Activated CD8-positive, alpha-beta memory T cell treated with anti-CD3 and anti-CD28 coated beads, Interleukin-2, amount 50 U/mL, for 1 hour (primary cell): ENCODE results near the gene KLF17.
"Not testable (repeated sequence)": the region's sequence is repeated elsewhere in the genome, so short reads cannot be mapped to it uniquely, and the experiment has no call there.

ENCODE experiments used
- DNase-seq: peaks from one replicate; pipeline ENCODE4 v3.0.0-alpha.2; 2020; ENCODE audit errors: extremely low read depth

KLF17 gene

DNA sequence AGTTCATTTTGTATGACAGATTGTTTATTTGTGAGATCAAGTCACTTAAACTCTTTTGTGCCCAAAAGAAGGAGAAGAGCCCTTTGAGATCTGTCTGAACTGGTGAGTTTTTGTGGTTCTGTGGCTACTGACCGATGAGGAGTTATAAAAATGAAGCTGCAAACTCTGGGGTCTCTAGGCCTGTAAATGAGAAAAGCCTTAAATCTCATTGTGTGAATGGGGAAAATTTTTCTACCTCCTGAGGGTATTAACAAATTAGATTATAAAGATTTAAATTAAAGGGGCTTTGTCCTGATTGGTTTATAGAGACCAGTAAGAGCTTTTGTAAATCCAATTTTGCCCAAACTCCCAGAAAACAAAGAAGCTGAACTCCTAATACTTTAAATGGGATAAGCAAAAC, 9.7 kb upstream of the KLF17 start:
- no peak for DNase-seq

DNA sequence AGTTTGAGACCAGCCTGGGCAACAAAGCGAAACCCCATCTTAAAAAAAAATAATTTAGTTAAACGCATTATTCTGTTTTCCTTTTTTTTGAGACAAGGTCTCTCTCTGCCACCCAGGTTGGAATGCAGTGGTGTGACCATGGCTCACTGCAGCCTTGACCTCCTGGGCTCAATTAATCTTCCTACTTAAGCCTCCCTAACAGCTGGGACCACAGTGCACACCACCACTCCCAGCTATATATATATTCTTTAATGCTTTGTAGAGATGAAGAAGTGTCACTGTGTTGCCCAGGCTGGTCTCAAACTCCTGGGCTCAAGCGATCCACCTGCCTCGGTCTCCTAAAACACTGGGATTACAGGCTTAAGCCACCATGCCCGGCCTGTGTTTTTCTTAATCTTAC, 7.7 kb upstream of the KLF17 start:
- DNase-seq, result no peak

DNA sequence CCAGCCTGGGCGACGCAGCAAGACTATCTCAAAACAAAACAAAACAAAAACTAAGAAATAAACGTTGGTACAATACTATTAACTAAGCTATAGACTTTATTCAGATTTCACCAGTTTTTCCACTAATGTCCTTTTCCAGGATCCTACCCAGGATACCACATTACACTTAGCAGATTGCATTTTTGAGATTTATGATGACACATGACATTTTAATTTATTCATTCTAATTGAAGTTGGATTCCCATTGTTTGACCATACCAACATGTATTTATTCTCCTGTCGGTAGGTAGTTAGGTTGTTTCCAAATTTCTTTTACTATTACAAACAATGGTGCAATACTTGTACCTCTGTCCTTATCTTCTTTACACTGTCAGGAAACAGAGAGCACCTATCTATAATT, 6.8 kb upstream of the KLF17 start:
- DNase-seq, result no peak

DNA sequence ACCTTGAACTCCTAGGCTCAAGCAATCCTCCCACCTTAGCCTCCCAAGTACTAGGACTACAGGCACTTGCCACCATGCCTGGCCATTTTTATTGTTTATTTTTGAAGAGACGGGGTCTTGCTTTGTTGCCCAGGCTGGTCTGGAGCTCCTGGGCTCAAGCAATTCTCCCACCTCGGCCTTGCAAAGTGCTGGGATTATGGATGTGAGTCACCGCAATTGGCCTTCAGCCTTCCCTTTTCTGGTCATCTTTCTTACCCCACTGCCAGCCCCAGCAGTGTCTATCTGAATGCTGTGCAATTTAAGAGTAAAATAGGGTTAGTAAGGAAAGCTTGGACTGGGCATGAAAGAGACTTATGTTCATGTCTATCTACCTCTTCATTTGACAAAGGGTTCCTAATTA, 6.1 kb upstream of the KLF17 start:
- no peak for DNase-seq

DNA sequence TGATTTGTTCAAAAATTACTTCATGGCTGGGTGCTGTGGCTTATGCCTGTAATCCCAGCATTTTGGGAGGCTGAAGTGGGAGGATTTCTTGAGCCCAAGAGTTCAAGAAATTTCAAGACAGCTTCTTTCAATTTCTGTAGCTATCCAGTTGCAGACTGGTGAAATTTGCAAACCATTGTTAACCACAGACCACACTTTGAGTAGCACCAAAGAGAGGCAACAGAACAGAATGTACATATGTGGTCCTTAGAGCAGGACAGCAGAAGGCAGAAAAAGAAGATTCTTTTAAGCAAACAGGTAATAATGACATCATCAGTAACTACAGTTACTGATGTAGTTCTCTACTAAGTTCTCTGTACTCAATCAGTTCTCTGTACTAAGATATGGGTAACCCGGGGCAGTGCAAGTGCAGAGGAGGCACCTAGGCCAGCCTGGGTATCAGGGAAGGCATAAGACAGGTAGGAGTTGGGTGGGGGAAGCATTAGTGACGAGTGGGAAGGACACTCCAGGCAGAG, 5.5 kb upstream of the KLF17 start:
- DNase-seq, result no peak

DNA sequence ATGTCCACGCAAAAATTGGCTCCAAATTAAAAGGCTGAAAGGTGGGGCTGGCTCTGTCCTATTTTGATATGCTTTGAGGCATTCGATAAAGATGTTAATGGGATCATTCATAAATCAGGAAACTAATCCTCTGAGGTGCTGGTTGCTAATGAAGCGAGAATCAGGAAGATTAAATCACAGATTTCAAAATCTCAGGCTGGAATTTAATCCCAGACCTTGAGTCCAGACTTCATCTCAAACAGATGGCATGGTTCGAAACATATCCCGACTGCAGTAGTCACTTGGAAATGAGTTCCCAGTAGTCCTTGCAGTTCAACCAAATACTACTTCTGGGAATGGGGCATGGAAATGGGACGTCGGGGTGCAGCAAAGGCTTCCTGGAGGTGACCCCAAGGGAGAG, 4.5 kb upstream of the KLF17 start:
- no peak for DNase-seq

DNA sequence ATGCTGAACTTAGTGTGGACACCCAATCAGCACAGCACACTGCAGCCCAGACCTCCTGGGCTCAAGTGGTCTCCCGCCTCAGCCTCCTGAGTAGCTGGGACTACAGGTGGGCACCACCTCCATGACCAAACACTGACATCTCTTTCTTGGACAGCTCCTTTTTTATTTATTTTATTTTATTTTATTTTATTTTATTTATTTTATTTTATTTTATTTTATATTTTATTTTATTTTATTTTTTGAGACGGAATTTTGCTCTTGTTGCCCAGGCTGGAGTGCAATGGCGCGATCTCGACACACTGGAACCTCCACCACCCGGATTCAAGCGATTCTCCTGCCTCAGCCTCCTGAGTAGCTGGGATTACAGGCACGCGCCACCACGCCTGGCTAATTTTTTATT, 1.3 kb upstream of the KLF17 start:
- DNase-seq, result not testable (repeated sequence)

DNA sequence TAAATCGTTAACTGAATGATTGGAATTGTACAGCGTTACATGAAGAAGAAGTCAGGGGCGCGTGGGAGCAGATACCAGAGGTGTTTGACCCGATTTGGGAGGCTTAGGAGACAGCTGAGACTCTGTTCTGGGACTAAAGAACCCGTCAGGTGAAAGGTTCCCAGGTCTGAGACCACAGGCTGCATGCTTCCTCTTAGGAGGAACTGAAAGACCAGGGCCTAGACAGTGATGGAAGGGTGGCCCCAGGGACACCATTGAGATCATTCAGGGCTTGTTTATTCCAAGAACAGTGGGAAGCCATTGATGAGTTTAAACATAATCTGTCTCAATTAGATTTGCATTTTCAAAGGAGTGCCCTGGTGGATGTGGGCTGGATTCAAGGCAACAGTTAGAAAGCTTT, 904 bp downstream of the KLF17 start:
- no peak for DNase-seq

DNA sequence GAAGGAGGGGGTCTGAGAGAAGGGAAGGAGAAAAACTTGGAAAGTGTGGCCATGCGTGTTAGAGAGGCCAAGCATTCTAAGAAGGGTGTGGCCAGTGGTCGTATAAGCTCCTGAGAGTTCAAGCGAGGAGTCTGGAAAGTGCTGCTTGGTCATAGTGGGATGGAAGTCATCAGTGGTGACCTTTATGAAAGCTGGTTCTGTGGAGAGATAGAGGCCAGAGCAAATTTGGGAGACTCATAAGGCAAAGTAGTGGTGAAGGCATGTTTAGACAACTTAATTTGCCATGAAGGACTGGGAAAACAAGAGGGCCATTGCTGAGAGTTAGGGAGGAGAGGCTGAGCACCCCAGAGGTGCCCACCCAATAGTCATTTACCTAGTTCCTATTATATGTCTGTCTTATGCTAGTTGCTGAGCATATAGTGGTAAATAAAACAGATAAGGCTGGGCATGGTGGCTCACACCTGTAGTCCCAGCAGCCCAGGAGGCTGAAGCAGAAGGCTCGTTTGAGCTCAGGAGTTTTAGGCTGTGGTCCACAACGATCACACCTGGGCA, 1.9 kb downstream of the KLF17 start:
- DNase-seq, result no peak

DNA sequence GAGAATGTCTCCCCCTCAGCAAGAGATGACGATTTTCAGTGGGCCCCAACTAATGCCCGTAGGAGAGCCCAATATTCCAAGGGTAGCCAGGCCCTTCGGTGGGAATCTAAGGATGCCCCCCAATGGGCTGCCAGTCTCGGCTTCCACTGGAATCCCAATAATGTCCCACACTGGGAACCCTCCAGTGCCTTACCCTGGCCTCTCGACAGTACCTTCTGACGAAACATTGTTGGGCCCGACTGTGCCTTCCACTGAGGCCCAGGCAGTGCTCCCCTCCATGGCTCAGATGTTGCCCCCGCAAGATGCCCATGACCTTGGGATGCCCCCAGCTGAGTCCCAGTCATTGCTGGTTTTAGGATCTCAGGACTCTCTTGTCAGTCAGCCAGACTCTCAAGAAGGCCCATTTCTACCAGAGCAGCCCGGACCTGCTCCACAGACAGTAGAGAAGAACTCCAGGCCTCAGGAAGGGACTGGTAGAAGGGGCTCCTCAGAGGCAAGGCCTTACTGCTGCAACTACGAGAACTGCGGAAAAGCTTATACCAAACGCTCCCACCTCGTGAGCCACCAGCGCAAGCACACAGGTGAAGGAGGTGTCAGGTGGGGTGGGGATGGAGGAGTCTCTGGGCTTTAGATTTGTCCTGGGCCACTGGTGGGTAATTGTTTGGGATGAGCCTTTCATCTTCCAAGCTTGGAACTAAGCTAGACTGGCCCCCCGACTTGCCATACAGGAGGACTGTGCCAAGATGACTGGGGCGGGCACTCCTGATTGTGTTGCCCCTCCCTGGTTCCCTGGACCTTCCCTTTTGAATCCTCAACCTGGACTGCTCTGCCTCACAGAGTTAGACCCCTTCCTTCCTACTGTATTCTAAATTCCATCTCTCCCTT, 11.2 kb downstream of the KLF17 start:
- no peak for DNase-seq

DNA sequence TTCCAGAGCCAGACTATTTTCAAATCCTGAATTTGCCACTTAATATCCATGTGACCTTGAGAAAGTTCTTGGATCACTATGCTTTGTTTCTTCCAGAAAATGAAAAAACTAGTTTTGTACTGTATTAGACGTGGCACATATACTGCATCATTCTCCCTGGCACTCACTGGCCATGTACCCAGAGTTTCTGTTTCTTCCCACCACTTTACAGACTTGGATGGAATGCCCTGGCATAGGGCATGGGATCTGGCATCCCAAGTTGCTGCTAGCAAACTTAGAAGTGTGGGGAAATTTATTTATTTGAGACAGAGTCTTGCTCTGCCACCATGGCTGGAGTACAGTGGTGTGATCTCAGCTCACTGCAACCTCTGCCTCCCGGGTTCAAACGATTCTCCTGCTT, 12.8 kb downstream of the KLF17 start:
- DNase-seq, result no peak

DNA sequence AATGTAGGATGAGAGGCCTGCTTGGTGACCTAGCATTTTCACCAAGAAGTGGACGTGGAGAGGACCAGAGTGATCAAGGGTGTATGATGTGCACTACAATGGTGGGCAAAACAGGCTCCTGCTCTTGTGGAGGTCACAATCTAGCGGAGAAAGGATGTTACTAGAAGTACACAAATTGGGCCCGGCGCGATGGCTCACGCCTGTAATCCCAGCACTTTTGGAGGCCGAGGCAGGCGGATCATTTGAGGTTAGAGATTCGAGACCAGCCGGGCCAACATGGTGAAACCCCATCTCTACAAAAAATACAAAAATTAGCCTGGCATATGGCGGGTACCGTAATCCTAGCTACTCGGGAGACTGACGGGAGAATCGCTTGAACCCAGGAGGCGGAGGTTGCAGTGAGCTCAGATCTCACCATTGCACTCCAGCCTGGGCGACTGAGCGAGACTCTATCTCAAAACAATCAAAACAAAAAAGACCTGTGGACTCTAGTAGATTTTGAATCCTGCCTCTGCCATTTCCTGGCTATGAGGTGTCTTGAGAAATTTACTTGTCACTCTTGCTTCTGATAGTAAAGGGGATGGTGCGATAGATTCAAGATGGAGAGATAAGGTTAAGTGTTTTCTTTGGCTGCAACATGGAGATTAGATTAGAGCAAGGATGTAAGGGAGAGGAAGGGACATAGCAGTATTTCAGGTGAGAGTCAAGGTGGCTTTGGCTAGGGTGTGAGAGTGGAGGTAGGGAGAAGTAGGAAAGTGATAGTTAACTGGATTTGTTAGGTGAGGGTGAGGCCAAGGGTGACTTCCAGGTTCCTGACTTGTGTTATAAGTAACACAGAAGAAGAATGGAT, 15.7 kb downstream of the KLF17 start:
- DNase-seq, result no peak

DNA sequence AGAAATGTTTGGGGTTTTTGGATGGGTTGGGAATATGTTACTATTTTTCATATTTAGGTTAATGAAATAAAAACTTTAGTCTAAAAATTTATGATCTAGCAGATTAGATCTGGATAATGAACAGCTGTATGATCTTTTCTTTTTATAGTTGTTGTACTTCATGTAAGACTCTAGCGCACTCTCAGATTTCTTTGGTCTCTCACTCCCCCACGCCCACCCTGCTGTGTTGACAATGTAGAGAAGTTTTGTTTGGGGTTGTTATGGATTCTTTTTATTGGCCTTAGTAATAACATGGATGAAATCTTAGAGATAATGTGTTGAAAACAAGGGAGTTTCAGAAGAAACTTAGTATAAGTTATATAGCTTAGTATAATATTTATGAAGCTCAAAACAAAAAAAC, 17.3 kb downstream of the KLF17 start:
- DNase-seq, result no peak

DNA sequence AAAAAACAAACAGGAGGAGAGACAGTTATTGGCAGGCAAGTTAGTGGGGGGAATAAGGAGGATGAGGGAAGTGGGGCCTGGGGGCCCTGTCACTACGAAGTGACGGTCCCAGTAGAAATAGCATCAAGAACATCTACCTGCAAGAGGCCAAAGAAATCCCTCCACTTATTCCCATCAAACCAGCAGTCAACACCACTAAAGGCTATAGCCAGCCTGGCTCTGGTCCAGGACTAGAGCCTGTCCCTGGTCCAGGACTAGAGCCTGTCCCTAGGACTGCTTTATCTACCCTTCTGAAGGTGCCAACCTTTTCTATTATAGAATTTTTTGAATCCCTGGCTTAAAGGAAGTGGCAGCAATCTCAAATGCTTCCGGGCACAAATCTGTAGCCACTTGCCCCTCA, 19.6 kb downstream of the KLF17 start:
- DNase-seq, result no peak

DNA sequence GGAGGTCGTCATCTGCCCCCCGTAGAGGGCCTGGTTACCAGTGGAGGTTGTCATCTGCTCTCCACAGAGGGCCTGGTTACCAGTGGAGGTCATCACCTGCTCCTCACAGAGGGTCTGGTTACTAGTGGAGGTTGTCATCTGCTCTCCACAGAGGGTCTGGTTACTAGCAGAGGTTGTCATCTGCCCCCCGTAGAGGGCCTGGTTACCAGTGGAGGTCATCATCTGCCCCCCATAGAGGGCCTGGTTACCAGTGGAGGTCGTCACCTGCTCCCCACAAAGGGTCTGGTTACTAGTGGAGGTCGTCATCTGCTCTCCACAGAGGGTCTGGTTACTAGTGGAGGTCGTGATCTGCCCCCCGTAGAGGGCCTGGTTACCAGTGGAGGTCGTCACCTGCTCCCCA, 20.9 kb downstream of the KLF17 start:
- not testable (repeated sequence) for DNase-seq

DNA sequence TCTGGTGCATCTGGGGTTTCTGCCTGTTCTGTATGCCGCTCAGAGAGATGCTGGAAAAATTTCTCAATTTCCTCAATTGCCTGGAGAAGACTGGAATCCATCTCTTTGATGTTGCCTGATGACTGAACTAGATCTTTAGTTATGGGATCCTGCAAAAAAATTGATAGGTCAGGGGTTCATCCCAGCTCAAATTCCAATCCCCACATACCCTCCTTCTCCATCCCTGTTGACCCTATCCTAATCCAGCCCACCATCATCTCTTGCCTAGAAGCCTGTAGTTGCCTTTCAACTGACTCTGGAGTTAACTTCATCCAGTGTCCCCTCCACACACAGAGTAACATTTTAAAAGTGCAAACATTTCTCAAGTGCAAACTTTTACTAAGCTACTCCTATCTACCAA, 22.9 kb downstream of the KLF17 start, which contains the start of gene KLF18:
Gene KLF18 (minus strand): TSS at position 101 of the 400 bp plus-strand sequence. CDS start 0 bp downstream, at position 101.
- DNase-seq, result no peak

DNA sequence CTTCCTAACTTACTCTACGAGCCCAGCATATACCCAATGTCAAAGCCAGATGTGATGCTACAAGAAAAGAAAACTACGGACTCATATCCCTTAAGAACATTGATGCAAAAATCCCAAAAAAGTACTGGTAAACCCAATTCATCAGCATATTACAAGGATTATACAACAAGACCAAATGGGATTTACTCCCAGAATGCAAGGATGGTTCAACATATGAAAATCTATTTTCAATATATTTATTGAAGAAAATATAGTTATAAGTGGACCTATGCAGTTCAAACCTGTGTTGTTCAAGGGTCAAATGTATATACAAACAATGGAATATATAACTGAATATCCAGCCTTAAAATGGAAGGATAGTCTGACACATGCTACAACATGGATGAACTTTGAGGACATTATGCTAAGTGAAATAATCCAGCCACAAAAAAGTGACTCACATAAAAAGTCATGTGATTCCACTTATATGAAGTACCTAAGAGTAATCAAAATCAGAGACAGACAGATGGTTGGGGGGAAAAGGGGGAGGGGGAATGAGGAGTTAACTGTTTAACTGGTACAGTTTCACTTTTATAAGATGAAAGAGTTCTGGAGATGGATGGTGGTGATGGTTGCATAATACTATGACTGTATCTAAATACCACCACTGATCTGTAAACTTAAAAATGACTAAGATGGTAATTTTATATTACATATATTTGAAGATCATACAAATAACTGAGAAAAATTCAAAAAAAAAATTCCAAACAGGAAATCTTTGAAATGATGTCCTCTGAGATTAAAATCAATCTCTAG, 26.5 kb downstream of the KLF17 start:
- no peak for DNase-seq

DNA sequence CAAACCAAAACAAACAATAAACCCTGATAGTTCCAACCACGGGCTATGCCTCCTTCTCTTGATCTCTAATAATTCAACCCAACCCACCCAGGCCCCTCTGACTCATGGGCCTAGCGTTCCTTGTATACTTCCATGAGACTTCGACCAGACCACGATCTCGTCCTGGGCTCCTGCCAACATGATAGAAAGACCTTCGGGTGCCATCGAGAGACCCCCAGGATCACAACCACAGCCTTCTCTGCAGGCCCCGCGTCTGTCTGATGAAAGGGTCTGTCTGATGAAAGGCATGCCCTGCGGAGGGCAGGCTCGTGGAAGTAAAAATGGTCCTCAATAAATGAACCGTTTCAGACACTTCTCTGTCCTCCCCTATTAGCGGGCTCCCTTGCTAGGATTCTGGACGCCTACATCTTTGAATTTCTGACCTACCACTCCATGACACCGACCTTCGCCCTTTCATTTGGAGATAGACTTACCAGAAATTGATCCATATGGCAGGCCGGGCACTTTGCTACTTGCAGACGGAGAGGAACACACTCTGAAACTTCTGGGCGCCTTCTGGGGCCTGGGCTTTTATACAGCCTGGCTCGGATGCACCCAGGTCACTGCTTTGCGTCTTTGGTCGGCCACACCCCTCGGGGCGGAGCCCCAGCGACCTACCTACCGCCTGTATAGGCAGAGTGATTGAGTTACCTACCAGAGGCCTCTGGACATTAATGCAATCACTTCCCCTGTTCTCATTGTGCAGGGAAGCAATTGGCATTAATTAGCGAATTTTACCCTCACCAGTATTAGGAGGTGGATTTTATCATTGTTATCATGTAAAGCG, 28.1 kb downstream of the KLF17 start:
- DNase-seq, result no peak

DNA sequence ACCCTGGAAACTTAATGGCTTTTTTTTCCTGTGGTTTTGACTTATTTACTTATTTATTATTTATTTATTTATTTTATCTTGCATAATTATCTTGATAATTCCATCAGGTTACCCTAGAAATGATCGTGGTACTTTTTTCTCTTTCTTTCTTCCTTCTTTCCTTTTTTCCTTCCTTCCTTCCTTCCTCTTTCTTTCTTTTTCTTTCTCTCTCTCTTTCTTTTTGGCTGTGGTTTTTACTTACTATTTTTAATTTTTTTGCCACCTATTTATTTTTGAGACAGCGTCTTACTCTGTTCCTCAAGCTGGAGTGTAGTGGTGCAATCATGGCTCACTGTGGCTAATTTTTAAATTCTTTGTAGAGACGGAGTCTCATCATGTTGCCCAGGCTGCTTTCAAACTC, 29.0 kb downstream of the KLF17 start:
- DNase-seq, result no peak

DNA sequence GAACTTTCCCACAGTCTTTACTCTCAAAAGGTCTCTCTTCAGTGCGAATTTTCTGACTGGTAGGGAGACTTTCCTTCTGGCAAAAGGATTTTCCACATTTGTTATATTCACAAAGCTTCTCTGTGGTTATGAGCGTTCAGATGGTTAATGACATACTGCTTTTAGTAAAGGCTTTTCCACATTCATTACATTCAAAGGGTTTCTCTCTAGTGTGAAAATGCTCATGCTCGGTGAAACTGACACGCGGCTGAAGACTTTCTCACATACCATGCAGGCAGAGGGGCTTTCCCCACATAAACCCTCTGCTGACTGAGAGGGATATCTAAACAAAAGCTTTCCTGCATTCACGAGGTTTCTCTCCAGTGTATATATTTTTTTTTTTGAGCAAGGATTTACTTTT, 32.7 kb downstream of the KLF17 start:
- no peak for DNase-seq

DNA sequence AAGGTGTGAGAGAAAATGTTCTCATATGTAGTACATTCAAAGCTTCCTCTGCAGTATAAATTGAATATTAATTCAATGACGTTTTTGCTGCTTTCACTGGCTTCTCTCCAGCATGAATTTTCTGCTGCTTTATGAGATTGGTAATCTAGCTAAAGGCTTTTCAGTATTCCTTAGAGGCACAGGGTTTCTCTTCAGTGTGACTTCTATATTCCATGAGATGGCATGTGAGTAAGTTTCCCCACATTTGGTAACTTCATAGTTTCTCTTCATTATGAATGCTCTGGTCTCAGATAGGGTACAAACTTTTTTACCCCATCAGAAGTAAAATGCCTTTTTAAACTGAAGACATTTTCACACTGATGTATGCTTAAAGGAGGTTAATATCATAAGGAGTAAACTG, 33.2 kb downstream of the KLF17 start:
- DNase-seq, result no peak
